Transverse colon (tissue), 4 donors: ENCODE measurements around the gene IL19.

Experiments
- EP300 ChIP-seq: sonication (generic); formaldehyde crosslinking; IDR thresholded peaks from one replicate; pipeline ENCODE4 v1.6.1; 2017; ENCODE audit warnings: antibody characterized with exemption, low read depth
- POLR2A ChIP-seq: fragments of 450-650 bp; IDR thresholded peaks from one replicate; pipeline ENCODE4 v1.6.1; 2016; ENCODE audit warnings: antibody characterized with exemption, mild to moderate bottlenecking, moderate library complexity
- POLR2AphosphoS5 ChIP-seq, 3 donors: sonication (generic); formaldehyde crosslinking; IDR thresholded peaks; one replicate each; pipeline ENCODE4 v1.6.1; 2016; ENCODE audit warnings: antibody characterized with exemption in 3 of 3
- TF ChIP-seq, protein P1 (sequence below), 5 experiments: fragments of 200-600 bp in 3 of 5; fragments of 450-650 bp in 2 of 5; sonication (generic) in 3 of 5; IDR thresholded peaks; 1 replicate in 2 of 5; 2 replicates in 3 of 5; pipeline ENCODE4 v1.5.1; 2016 to 2017; ENCODE audit warnings: antibody characterized with exemption in 5 of 5, inconsistent platforms in 3 of 5, mild to moderate bottlenecking in 2 of 5, moderate library complexity in 1 of 5

DNA sequence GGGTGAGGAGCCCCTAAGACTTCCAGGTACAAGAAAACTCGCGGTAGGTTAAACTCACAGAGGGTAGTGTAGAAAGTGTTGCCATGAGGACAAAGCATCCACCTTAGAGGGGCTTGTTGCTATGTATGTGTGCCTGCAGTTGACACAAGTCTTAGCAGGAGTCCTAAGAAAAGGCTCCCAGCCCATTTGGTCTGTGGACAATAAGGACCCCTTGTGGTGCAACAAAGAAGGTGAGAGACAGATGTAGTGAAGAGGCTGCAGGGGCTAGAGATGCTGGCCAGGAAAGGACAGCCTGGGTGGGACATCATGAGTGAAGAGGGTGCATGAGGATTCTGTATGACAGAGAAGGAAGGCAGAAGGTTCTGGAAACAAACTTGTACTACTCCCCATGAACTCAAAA is 38.0 kb downstream of the IL19 start:
- TF ChIP-seq, protein P1, sequence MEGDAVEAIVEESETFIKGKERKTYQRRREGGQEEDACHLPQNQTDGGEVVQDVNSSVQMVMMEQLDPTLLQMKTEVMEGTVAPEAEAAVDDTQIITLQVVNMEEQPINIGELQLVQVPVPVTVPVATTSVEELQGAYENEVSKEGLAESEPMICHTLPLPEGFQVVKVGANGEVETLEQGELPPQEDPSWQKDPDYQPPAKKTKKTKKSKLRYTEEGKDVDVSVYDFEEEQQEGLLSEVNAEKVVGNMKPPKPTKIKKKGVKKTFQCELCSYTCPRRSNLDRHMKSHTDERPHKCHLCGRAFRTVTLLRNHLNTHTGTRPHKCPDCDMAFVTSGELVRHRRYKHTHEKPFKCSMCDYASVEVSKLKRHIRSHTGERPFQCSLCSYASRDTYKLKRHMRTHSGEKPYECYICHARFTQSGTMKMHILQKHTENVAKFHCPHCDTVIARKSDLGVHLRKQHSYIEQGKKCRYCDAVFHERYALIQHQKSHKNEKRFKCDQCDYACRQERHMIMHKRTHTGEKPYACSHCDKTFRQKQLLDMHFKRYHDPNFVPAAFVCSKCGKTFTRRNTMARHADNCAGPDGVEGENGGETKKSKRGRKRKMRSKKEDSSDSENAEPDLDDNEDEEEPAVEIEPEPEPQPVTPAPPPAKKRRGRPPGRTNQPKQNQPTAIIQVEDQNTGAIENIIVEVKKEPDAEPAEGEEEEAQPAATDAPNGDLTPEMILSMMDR (IDR thresholded peaks at IDR 0.05), result peak in 3 of 5 experiments; percentile 8 to 25 (median 14)
- no peak for TF ChIP-seq POLR2AphosphoS5 (IDR thresholded peaks at IDR 0.05)
- no peak for TF ChIP-seq POLR2A
- TF ChIP-seq EP300, result no peak
